ENCODE results near the gene NKAIN2.
A peak's percentile ranks its signal among the peaks of the same experiment; 100 is the strongest.

Gene NKAIN2

GRCh38 chr6:123794190-123794589, 9.5 kb upstream of the NKAIN2 start:
- TF ChIP-seq CTCF (conservative IDR thresholded peaks at IDR 0.05; ENCODE audit: control insufficient read depth, insufficient read depth, low read depth, low read length) = no peak
- no peak for DNase-seq (ENCODE audit: low read depth)
- no peak overlapping the region for H3K4me3 ChIP-seq (ENCODE audit: control insufficient read depth, low read depth, low read length)

- H3K4me3 ChIP-seq (ENCODE audit: control insufficient read depth, low read depth, low read length) = no peak overlapping the region
- TF ChIP-seq CTCF (conservative IDR thresholded peaks at IDR 0.05; ENCODE audit: control insufficient read depth, insufficient read depth, low read depth, low read length) = no peak
- DNase-seq (ENCODE audit: low read depth) = no peak
Observed at GRCh38 chr6:123794799-123795198, 8.9 kb upstream of the NKAIN2 start.

- DNase-seq (ENCODE audit: low read depth) = no peak
- no peak for TF ChIP-seq CTCF (conservative IDR thresholded peaks at IDR 0.05; ENCODE audit: control insufficient read depth, insufficient read depth, low read depth, low read length)
- H3K4me3 ChIP-seq (ENCODE audit: control insufficient read depth, low read depth, low read length) = no peak overlapping the region
Observed at GRCh38 chr6:123801067-123801466, 2.6 kb upstream of the NKAIN2 start.

GRCh38 chr6:123802351-123802696, 1.3 kb upstream of the NKAIN2 start:
- no peak overlapping the region for H3K4me3 ChIP-seq (ENCODE audit: control insufficient read depth, low read depth, low read length)
- DNase-seq (ENCODE audit: low read depth) = no peak
- TF ChIP-seq CTCF (conservative IDR thresholded peaks at IDR 0.05; ENCODE audit: control insufficient read depth, insufficient read depth, low read depth, low read length) = no peak

GRCh38 chr6:123802697-123803503, 765 bp upstream of the NKAIN2 start:
- DNase-seq (ENCODE audit: low read depth) = peak; percentile 72
- peak; percentile 88 for TF ChIP-seq CTCF (conservative IDR thresholded peaks at IDR 0.05; ENCODE audit: control insufficient read depth, insufficient read depth, low read depth, low read length)
- peak overlapping the region; percentile 35 for H3K4me3 ChIP-seq (ENCODE audit: control insufficient read depth, low read depth, low read length)

- TF ChIP-seq CTCF (conservative IDR thresholded peaks at IDR 0.05; ENCODE audit: control insufficient read depth, insufficient read depth, low read depth, low read length) = no peak
Observed at GRCh38 chr6:123804014-123804786, 535 bp downstream of the NKAIN2 start.

More at GRCh38 chr6:123804014-123804786, 535 bp downstream of the NKAIN2 start:
- H3K4me3 ChIP-seq (ENCODE audit: control insufficient read depth, low read depth, low read length) = peak overlapping the region; percentile 12
- no peak for DNase-seq (ENCODE audit: low read depth)

Measured in fibroblast of mammary gland (primary cell).